SJCRH30 (cell line): ENCODE data around the gene SLX4IP. TPM values are rescaled to one million over a fixed set of nuclear protein-coding genes. Genes with fewer than 3 reads are reported as not detected.

Experiments
- DNase-seq, 2 experiments: peaks; one replicate each; pipeline ENCODE4 v3.0.0-alpha.2; 2015 to 2020
- H3K27ac ChIP-seq: fragments of 250-450 bp; sonication (Bioruptor Pico); 2 replicates; pipeline ENCODE4 v1.5.1; 2020; ENCODE audit warnings: mild to moderate bottlenecking, moderate library complexity
- H3K27me3 ChIP-seq: fragments of 250-450 bp; sonication (Bioruptor Pico); 2 replicates; pipeline ENCODE4 v1.5.1; 2020; ENCODE audit warnings: mild to moderate bottlenecking, moderate library complexity
- H3K36me3 ChIP-seq: fragments of 250-450 bp; sonication (Bioruptor Pico); 2 replicates; pipeline ENCODE4 v1.5.1; 2020; ENCODE audit warnings: mild to moderate bottlenecking, moderate library complexity
- H3K4me1 ChIP-seq: fragments of 250-450 bp; sonication (Bioruptor Pico); 2 replicates; pipeline ENCODE4 v1.5.1; 2020; ENCODE audit warnings: mild to moderate bottlenecking, moderate library complexity
- H3K4me3 ChIP-seq: fragments of 250-450 bp; sonication (Bioruptor Pico); 2 replicates; pipeline ENCODE4 v1.5.1; 2020; ENCODE audit warnings: mild to moderate bottlenecking, moderate library complexity
- H3K9me3 ChIP-seq: fragments of 250-450 bp; sonication (Bioruptor Pico); replicated peaks from 2 replicates; pipeline ENCODE4 v1.5.1; 2020; ENCODE audit warnings: mild to moderate bottlenecking, moderate library complexity
- total RNA-seq: library from RNA; depleted of rRNA; stranded (reverse); fragments of >200 nt; shearing (Covaris generic); gene quantifications from 2 replicates; pipeline ENCODE4 v1.2.3, GENCODE V29; 2014; rRNA removed

Gene SLX4IP
- total RNA-seq, 1 experiment from 2014 or later, result 11.5 TPM

- DNase-seq, result peak; percentile 77 to 81
- Histone ChIP-seq H3K27ac (peak overlapping the region; percentile 33; the same call in 1 of the 2 replicates), H3K36me3 (no peaks in the 10 kb centered on the region), H3K27me3 (no peaks in the 10 kb centered on the region), H3K4me3 (peak overlapping the region; percentile 72), H3K9me3 (no peaks in the 10 kb centered on the region), H3K4me1 (0 out of 2 replicates have a peak, but pooled peaks cover 5% of the 10 kb centered on the region)
Observed at GRCh38 chr20:10674684-10675449, 239.8 kb downstream of the SLX4IP start.

DNA sequence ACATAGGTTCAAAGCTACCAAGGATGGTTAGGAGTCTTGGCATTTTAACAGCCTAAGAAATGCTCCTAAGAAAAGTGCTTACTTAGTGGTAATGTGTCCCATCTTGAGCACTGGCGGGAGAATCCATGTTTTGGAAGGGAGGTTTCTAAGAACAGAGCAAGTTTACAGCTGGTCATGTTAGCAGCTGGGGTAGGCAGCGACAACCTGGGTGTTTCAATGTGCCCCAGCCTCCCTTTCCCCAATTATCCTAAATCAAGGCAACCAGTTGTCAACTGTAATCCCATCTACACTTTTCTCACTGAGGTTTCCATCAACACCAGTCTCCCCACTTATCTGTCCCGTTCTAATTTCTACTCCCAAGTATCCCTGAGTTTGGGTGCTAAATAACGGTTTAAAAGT lies 240.3 kb downstream of the SLX4IP start:
- Histone ChIP-seq H3K9me3 (no peaks in the 10 kb centered on the region), H3K4me1 (0 out of 2 replicates have a peak, but pooled peaks cover 5% of the 10 kb centered on the region), H3K27ac (no peak overlapping the region), H3K4me3 (no peak overlapping the region), H3K36me3 (no peaks in the 10 kb centered on the region), H3K27me3 (no peaks in the 10 kb centered on the region)
- DNase-seq, result no peak

- no peak for DNase-seq
- H3K36me3 ChIP-seq, result no peaks in the 10 kb centered on the region
Observed at GRCh38 chr20:10676518-10676917, 241.4 kb downstream of the SLX4IP start.

More at GRCh38 chr20:10676518-10676917, 241.4 kb downstream of the SLX4IP start:
- Histone ChIP-seq H3K4me3 (no peak overlapping the region), H3K27me3 (no peaks in the 10 kb centered on the region), H3K27ac (no peak overlapping the region), H3K9me3 (no peaks in the 10 kb centered on the region), H3K4me1 (0 out of 2 replicates have a peak, but pooled peaks cover 5% of the 10 kb centered on the region)

Other genes with a start within 250 kb of the SLX4IP start
- not detected in 2 replicates for gene SNAP25, start 216.5 kb upstream of the SLX4IP start, total RNA-seq
- gene MKKS, start 1.1 kb upstream of the SLX4IP start, total RNA-seq, result 15.1 and 16.3 TPM in 2 replicates
- gene JAG1, start 238.7 kb downstream of the SLX4IP start, total RNA-seq, result 8.8 TPM in 2 replicates